ENCODE measurements around the gene PPCDC. TPM values are rescaled to one million over a fixed set of nuclear protein-coding genes. Genes with fewer than 3 reads are reported as not detected.

PPCDC gene
- total RNA-seq, 1 donor from 2014 or later = 17.3 TPM

- DNase-seq (ENCODE audit: low spot score) = peak; percentile 95
Observed at GRCh38 chr15:75043509-75044257, 20.3 kb downstream of the PPCDC start.

DNA sequence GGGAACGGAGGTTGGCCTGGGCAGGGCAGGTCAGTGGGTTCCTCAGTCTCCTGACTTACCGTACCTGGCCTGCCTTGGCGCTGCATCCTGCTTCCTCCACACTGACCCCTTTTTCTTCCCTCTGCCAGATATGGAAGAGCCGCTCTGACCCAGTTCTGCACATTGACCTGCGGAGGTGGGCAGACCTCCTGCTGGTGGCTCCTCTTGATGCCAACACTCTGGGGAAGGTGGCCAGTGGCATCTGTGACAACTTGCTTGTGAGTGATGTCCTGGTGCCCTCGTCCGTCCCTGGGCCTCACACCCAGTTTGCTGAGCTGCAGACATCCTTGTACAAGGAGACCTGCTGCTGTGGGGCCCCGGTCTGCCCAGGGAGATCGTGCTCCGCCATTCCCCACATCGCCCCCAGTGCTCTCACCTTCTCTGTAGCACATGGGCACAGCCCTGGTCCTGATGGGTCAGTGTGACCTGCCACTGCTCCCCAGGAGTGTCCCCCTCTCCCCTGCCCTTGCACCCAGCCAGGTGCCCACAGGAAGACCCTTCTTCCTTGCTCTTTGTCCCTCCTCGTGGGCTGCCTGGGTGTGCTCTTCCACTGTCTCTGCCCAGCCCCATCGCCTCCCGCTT is 21.0 kb downstream of the PPCDC start:
- DNase-seq (ENCODE audit: low spot score) = no peak

GRCh38 chr15:75045332-75046015 is 22.1 kb downstream of the PPCDC start:
- DNase-seq (ENCODE audit: low spot score) = no peak

DNA sequence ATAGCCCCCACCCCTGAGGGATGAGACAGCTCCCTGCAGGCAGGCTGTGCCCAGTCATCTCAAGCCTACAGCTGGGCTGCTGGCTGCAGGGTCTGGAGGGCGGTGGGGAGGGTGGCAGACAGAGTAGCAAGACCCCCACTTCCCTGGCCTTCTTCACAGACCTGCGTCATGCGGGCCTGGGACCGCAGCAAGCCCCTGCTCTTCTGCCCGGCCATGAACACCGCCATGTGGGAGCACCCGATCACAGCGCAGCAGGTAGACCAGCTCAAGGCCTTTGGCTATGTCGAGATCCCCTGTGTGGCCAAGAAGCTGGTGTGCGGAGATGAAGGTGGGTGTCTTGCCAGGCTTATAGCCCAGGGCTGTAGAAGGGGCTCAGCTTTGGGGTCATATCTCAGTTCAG is 25.0 kb downstream of the PPCDC start:
- DNase-seq (ENCODE audit: low spot score) = no peak

DNA sequence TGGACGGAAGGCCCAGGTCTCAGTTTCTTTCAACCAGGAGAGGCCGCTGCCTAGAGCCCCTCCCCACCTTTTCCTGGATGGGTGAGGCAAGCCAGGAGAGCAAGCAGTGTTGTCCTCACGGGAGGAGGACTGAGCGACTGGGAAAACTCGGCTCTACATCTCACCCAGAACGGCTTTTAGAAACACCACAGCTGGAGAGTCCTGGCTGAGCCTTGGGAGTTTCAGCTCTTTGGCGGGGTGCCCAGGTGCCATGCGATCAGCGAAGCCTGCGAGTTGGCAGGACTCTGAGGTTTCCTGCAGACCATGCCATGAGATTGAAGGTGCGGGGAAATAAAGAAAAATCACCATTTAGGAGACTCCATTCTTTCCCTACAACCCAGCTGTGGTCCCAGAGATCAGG is 26.0 kb downstream of the PPCDC start:
- peak; percentile 74 for DNase-seq (ENCODE audit: low spot score)

DNA sequence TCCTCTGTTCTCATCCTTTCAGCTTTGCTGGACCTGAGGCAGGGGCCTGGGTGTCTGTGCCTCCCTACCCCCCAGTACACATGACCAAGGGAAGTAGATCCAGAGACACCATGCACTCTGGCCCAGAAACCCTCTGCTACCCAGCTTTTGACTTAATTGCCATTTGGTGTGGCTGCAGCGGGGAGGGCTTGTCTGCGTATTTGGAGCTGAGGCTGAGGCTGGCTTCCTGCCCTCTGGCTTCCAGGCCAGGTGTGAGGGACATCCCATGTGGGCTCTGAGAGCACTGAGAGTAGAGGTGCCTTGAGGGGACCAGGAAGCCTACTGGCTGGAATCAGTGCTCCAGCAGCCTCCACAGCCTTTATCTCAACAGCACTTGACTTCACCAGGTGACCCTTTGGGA is 26.9 kb downstream of the PPCDC start:
- no peak for DNase-seq (ENCODE audit: low spot score)

- DNase-seq (ENCODE audit: low spot score) = no peak
Observed at GRCh38 chr15:75051191-75051608, 27.8 kb downstream of the PPCDC start.

DNA sequence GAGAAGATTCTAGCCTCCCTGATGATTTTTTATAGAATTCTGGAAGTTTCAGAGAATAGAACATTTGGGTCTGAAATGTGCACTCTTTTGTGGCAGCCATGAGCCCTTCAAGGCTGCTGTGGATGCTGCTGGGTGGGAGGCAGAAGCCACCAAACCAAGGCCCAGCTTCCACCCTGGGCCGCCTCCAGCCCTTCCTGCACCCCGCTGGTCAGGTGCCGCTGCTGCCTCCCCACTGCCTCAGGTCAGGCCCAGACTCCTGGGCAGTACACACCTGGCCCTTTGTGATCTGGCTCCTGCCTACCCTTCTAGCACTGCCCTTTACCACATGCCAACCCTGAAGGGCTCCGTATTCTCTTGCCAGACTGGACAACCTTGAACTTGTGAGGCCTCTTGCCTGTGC is 28.3 kb downstream of the PPCDC start:
- no peak for DNase-seq (ENCODE audit: low spot score)

DNA sequence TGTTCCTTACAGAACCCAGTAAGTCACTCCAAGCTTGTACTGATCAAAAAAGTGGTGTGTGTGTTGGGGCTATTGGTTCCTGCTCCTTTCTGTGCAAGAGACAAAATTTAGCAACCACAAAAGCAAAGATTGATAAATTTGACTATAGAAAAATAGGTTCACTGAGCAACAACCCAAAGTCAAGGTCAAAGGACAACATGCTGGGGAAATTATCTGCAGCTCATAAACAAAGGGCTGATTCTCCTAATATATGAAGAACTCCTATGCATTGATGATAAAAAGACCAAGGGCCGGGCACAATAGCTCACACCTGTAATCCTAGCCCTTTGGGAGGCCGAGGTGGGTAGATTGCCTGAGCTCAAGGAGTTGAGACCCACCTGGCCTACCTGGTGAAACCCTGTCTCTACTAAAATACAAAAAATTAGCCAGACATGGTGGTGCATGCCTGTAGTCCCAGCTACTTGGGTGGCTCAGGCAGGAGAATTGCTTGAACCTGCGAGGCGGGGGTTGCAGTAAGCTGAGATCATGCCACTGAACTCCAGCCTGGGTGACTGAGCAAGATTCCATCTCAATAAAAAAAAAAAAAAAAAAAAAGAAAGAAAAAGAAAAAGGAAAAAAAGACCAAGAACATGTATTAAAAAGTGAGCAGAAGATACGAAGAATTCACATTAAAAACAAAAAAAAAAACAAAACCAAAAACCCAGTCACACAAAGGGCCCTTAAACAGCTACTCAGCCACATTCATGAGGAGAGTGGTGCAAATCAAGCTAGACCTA is 29.8 kb downstream of the PPCDC start:
- DNase-seq (ENCODE audit: low spot score) = no peak

DNA sequence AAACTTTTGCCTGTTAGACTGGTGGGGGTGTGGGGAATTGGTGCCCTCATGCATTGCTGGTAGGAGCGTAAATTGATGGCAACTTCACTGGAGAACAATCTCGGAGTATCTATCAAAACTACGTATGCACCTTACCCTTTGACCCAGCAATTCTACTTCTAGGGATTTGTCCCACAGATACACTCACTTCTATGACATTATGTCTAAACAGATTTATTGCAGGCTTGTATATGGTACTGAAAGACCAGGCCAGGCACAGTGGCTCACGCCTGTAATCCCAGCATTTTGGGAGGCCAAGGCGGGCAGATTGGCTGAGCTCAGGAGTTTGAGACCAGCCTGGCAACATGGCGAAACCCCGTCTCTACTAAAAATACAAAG is 30.3 kb downstream of the PPCDC start:
- no peak for DNase-seq (ENCODE audit: low spot score)

- DNase-seq (ENCODE audit: low spot score) = no peak
Observed at GRCh38 chr15:75054172-75054897, 30.9 kb downstream of the PPCDC start.

DNA sequence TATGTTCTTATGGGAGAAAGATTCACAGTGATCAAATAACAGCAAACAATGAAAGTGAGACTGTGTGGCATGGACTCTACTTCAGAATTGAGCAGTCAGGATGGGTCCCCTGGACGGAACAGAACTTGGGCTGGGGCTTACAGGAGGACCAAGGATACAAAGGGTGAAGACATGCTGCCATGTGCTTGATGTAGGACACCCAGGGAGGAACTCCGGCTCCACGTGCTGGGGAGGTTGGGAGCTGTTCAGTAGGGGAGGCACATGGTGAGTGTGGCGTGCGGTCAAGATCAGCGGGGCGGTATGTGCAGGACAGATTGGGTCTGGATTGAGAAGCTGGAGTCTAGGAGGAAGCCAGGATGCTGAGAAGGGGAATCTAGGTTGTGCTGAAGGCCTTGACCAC is 32.6 kb downstream of the PPCDC start:
- DNase-seq (ENCODE audit: low spot score) = no peak

DNA sequence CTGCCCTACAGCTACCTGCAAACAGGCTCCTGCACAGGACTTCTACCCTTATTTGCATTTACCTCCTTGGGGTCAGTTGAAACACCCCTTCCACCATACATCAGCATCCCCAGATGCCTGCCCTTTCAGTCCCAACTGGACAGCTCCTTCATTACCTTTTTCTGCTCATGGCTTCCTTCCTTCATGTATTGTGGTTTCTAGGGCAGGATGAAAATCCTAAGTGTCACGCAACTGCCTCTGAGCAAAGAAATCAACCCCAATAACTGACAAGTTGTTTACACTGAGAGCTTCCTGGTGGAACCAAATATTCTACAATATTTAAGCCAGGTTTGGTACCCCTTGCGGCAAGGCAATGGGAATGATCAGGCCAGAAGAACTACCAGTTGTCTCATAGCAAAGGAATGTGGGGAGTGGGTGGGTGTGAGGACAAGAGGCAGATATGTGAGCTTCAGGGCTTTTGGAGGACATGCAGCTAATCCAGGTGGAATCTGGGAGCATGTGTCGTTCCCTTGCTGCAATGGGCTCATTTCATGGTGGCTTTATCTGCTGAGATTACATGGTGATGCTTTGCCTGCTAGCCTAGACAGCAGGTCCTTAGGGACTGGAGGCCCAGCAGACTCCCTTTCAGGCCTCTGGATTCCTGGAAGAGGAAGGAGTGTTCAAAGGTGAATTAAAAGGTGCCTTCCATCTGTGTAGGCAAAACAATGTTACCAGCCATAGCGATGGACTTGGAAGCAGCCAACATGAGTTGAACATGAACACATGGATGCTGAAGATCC is 34.9 kb downstream of the PPCDC start:
- DNase-seq (ENCODE audit: low spot score) = no peak

GRCh38 chr15:75059607-75060006 is 36.2 kb downstream of the PPCDC start:
- DNase-seq (ENCODE audit: low spot score) = no peak

DNA sequence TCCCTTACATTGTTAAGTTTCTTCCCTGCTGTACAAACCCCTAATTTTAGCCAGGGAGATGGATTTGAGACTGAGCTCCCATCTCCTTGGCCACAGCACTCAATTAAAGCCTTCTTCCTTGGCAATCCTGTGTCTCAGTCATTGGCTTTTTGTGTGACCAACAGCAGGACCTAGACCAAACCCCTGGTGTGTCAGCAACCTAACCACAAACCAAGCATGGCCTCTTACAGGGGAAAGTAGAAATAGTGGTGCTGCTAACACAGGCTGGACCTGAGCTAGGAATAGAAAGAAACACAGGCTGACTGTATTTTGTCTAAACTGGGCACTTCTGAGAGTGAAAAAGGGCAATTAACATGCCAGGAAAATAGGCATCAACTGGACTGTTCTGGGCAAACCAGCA is 37.9 kb downstream of the PPCDC start:
- peak; percentile 8 for DNase-seq (ENCODE audit: low spot score)

DNA sequence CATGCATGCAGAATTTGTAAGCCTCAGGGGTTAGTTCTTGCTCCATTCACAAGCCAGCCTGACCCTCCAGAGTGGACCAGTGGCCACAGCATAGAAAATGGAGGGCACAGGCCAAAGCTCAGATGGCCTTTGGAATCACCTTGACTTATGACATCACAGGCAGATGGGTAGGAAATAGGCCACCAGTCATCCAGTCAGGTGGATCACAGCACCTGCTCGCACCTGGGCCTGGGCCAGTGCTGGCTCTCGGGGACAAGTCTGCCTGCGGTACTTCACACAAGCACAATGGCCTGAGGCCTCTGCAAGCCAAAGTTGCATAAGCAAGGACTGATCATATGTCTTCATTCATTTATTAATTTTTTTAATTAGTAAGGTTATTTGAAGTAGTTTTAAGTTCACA is 39.3 kb downstream of the PPCDC start:
- no peak for DNase-seq (ENCODE audit: low spot score)

GRCh38 chr15:75063338-75063737 is 39.9 kb downstream of the PPCDC start:
- DNase-seq (ENCODE audit: low spot score) = peak; percentile 6

- DNase-seq (ENCODE audit: low spot score) = no peak
Observed at GRCh38 chr15:75063889-75064288, 40.5 kb downstream of the PPCDC start.

DNA sequence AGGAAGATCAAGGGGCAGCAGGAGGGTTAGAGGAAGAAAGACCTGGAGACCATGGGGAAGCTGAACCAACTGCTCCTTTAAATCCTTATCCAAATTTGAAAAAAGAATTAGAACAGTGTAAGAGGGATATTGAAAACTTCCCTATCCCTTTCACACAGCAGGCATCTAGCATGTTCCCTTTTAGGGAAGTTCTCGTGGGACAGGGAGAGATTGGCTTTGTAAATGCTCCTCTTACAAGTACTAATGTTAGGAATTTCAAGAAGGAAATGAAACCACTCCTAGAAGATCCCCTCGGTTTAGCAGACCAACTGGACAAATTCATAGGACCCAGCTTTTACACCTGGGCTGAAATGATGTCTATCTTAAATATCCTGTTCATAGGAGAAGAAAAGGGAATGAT is 41.5 kb downstream of the PPCDC start:
- no peak for DNase-seq (ENCODE audit: low spot score)

- DNase-seq (ENCODE audit: low spot score) = no peak
Observed at GRCh38 chr15:75065467-75065850, 42.1 kb downstream of the PPCDC start.
